NCI-H187 (cell line): Measurements from ENCODE around the gene TUBGCP4.

Experiments
- DNase-seq, 2 experiments: peaks; one replicate each; lab custom pipeline; 2025; lab: John Stamatoyannopoulos, UW

The TUBGCP4 gene

DNA sequence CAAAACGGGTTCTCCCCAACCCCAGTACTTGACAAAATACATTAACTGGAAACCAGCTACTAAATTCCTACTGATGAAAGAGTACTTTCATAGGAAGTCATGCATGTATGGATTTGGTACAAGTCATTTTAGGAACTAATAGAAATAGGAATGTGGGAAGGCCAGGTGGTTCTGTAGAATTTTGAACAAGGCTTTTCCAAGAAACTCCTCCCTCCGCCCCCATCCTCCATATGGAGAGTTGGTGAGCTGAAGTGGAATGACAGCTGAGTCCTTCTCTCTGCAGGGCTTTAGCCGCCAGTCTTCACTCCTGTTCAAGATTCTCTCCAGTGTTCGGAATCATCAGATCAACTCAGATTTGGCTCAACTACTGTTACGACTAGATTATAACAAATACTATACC is 33.2 kb downstream of the TUBGCP4 start:
- no peak for DNase-seq

DNA sequence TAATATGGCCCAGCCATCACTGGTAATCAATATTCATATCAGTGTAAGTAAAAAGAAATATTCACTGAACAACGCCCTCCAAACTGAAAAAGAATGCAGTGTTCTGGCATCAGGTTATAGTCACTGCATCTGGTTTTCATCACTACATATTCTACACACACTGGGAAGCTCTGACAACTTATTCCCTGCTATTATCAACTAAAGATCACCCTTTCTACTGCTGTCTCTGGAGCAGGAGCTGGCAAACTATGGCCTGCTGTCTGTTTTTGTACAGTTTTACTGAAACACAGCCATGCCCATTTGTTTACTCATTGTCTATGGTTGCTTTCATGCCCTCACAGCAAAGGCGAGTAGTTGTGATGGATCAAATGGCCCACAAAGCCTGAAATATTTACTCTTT is 35.3 kb downstream of the TUBGCP4 start:
- no peak for DNase-seq

GRCh38 chr15:43406808-43407207 is 35.9 kb downstream of the TUBGCP4 start:
- no peak for DNase-seq

- no peak for DNase-seq
These were observed 37.9 kb downstream of the TUBGCP4 start for GRCh38 chr15:43408789-43409188.

DNA sequence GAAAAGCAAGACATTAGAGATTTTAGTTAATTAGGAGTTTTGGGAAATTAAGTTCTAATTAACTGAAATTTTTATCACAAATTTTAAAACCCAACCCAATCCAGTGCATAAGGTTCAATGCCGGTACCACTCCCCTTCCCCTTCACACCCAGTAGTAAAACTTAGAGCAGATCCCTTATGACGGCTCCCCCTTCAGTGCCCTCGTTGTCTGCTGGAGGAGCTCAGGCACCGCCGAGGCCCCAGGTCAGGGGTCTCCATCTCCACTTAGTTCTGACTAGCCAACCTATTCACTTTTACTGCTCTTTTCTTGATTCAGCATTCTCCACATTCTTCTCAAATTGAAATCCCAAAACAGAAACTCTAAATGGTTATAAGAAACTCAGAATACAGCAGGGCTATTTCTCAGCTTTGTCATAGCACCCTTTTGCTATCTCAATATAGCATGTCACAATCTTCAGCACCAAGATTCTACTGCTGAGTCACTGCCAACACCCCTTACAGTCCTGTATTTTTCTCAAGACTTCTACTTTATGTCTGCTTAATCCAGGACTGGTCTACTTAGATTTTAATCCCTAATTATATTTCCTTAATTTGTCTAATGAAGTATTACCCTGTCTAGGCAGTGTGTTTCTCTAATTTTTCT is 39.8 kb downstream of the TUBGCP4 start:
- no peak for DNase-seq

DNA sequence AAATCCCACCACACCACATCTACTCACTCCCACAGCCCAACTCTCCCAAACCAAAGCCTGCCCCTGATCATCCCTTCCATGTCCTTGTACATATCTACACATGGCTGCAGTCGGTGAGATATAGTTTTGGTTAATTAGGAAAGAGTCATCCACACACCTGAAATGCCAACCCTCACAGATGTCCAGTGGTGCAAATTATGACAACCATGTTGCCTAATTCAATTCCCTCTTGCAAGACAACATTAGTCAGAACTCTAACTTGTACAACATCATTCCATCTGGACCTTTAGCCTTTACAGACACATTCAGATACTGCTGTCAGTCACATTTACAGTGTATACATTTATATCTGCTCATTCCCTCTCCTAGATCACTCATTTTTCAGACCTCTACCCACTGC is 41.2 kb downstream of the TUBGCP4 start:
- DNase-seq, result no peak

GRCh38 chr15:43414196-43414595 is 43.3 kb downstream of the TUBGCP4 start:
- no peak for DNase-seq

GRCh38 chr15:43420435-43420834 is 49.5 kb downstream of the TUBGCP4 start:
- DNase-seq, result no peak

DNA sequence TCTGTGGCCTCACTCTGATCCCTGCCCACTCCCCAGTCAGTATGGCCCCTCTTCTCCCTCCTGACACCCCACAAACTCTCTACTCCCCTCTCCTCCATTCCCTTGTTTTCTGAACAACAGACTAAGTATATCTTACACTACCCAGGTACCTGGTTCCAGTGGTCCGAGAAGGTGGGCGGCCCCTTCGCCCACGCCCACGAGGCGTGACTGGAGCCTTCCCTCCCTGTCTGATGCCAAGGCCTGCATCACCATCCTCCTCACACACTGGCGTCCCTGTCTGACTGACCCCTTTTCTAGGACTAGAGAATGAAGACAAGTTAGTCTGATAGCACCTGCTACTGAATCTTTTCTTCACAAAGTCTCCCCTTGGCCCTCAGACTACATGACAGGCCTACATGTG is 50.0 kb downstream of the TUBGCP4 start:
- DNase-seq, result no peak

GRCh38 chr15:43423793-43424192 is 52.9 kb downstream of the TUBGCP4 start:
- no peak for DNase-seq

DNA sequence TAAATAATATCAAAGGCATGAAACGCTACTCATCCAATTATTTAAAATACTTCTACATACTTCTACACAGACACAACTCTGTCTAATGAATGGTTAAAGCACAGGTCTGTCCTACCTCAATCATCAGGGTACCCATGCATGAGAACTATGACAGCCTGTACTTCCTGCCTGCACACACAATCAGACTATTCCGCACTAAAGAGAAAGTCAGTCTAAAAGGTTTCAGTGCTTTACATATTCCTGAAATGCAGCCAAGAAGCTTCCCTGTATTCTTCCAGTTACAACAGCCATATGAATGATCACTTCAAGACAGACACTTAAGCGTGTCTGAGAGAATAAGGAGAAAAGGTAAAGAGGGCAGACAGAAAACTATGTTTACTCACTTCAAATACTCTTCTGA is 58.8 kb downstream of the TUBGCP4 start:
- DNase-seq, result no peak

- no peak for DNase-seq
These were observed 62.3 kb downstream of the TUBGCP4 start for GRCh38 chr15:43433165-43433564.

DNA sequence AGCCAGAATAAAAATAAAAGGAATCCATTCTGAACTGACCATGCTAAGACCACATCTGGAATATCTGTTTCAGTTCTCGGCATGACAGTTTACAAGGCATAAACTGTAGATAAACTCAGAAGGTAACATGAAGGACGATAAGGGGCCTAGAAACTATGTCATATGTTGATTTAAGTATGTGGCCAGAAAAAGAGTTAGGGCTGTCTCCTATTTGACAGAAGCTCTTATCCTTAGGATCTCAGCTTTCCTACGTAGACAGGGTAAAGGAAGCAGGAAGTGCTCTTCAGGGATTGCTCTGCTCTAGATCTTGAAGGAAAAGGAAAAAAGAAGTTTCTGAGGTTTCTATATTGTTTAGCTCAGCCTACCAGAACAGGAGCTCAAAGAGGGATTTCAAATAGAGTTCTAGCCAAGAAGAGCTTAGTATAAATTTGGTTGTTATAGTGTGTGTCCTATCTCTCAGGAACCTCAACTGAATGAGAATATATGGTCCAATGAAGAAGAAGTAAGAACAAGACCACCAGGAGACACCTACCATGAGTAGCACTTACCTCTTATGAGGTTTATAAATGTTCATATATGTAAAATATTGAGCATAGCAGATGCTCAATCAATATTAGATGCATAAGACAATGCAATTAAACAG is 62.9 kb downstream of the TUBGCP4 start:
- no peak for DNase-seq

DNA sequence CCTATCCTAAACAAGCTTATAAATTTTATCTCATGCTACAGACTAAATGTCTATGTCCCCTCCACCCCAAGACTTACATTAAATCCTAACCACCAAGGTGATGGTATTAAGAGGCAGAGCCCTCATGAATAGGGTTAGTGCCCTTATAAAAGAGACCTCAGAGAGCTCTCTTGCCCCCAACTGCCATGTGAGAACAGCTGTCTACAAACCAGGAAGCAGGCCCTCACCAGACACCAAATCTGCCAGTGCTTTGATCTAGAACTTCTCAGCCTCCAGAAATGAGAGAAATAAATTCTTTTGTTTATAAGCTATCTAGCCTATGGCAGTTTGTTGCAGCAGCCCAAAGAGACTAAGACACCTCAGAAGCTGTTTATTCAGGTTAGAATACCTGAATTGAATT is 63.5 kb downstream of the TUBGCP4 start:
- DNase-seq, result no peak

DNA sequence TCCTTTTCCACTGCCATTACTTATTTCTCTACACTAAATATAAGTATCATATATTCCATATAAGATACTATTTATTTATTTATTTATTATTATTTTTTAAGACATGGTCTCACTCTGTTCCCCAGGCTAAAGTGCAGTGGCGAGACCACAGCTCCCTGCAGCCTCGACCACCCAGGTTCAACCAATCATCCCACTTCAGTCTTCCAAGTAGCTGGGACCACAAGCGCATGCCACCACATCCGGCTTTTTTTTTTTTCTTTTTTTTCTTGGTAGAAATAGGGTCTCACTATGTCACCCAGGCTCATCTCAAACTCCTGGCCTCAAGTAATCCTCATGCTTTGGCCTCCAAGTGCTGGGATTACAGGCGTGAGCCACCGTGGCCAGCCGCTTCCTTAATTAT is 65.5 kb downstream of the TUBGCP4 start:
- no peak for DNase-seq

GRCh38 chr15:43439268-43439667 is 68.4 kb downstream of the TUBGCP4 start:
- DNase-seq, result no peak

DNA sequence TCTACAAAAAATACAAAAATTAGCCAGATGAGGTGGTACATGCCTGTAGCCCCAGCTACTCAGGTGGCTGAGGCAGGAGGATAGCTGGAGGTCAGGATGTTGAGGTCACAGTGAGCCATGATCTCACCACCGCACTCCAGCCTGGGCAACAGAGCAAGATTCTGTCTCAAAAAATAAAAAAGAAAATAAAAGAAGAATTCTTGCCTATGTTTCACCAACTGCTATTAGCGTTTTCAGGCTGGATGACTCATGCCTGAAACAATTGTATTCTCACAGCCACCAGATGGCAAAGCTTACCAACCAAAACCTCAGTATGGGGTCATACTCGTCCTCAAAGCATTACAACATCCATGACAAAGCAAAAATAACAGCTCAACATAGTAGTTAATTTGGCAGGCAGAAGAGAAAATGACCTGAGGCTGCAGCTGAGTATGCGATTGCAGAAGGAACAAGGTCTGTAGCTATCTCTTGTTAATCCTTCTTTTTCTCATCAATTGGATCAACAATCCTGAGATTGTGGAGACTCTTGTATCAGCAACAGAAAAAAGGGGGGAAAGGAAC is 69.9 kb downstream of the TUBGCP4 start:
- DNase-seq, result no peak

DNA sequence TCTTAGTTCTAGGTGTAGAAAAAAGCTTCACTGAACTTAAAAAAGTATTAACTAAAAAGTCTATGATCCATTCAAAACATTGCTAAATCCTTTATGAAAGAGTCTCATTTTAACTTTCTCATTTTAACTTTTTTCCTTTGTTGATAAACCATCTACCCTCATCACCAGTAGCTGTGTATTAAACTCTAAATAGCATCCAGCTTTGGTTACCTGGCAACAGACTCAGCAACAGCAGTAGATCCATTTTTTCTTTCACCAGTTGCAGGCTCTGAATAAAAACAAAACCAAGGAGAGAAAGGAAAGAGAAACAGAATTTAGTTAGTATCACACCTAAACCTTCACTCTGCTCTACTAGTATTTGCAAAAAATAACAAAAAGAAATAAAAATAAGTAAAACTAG is 70.4 kb downstream of the TUBGCP4 start:
- no peak for DNase-seq

DNA sequence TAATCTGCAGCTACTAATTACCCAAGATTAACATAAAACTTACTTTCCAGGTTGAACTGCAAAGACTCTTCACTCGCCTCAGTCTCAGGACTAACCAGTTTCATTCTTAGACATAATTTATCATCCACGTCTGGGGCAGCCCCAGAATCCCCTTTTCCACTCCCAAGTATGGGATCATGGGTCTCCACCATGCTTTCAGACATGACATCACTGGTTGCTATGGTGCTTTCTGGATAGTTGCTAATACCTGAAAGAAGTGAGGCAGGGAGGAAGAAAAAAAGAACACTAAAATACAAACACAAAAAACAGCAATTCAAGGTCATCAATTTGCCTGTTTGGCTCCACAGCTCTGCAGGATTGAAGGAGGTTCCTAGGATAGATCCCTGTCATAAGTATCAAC is 75.4 kb downstream of the TUBGCP4 start:
- DNase-seq, result no peak

GRCh38 chr15:43449981-43450380 is 79.1 kb downstream of the TUBGCP4 start:
- DNase-seq, result no peak
